ENCODE measurements around the gene KIF5B. TPM values are rescaled to one million over a fixed set of nuclear protein-coding genes. Genes with fewer than 3 reads are reported as not detected.
"Not testable (repeated sequence)": the region's sequence is repeated elsewhere in the genome, so short reads cannot be mapped to it uniquely, and the experiment has no call there.

KIF5B gene
- total and polyA plus RNA-seq, 2 experiments from 2014 or later: 63.5 to 81.8 TPM

DNA sequence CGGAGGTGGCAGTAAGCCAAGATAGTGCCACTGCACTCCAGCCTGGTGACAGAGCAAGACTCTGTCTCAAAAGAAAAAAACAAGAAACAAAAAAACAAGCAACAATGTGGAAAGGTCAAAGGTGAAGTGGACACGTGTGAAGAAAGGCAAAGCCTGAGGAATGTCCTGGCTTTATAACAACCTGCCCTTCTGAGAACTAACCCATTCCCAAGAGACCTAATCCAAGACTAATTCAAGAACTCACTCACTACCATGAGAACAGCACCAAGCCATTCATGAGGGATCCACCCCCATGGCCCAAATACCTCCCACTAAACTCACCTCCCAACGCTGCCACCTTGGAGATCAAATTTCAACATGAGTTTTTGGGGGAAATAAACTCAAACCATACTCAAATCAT is 47.5 kb upstream of the KIF5B start:
- no peak for ATAC-seq
- no peak for TF ChIP-seq CREB1 (CRISPR knock-in tag; IDR thresholded peaks at IDR 0.05; ENCODE audit: low read depth)
- no peak for TF ChIP-seq ZNF114 (CRISPR knock-in tag; IDR thresholded peaks at IDR 0.05)
- no peak for TF ChIP-seq EZH2 (IDR thresholded peaks at IDR 0.05; ENCODE audit: low read depth, unreplicated experiment)
- no peak for TF ChIP-seq POLR2AphosphoS5 (IDR thresholded peaks at IDR 0.05; ENCODE audit: low read depth)
- TF ChIP-seq REST (IDR thresholded peaks at IDR 0.05; ENCODE audit: unreplicated experiment): no peak
- no peak for TF ChIP-seq ETS1 (IDR thresholded peaks at IDR 0.05)
- no peak for TF ChIP-seq STAT1 (IDR thresholded peaks at IDR 0.05; ENCODE audit: unreplicated experiment)
- no peaks in the 10 kb centered on the region for H3F3A ChIP-seq (replicated peaks; ENCODE audit: low read depth)

GRCh38 chr10:32098566-32099259 is 42.5 kb upstream of the KIF5B start:
- H3K36me3 ChIP-seq (ENCODE audit: insufficient read depth); H3K27me3 Mint-ChIP-seq (ENCODE audit: insufficient read depth, low read depth, poor library complexity); H3K27ac ChIP-seq (ENCODE audit: low read depth); H3K27ac Mint-ChIP-seq; ATAC-seq; H3K4me3 Mint-ChIP-seq; H3K4me3 ChIP-seq; H3K4me2 ChIP-seq; H3K79me2 ChIP-seq (replicated peaks; ENCODE audit: insufficient read depth); H3K9me2 ChIP-seq (ENCODE audit: insufficient read depth); H3K36me3 Mint-ChIP-seq (ENCODE audit: low read depth); H3F3A ChIP-seq (replicated peaks; ENCODE audit: low read depth); H3K4me1 ChIP-seq (ENCODE audit: insufficient read depth); H4K20me1 ChIP-seq (replicated peaks; ENCODE audit: insufficient read depth); H3K27me3 ChIP-seq (ENCODE audit: insufficient read depth); DNase-seq (ENCODE audit: low spot score); H3K4me1 Mint-ChIP-seq; H2AFZ ChIP-seq: not testable (repeated sequence)
- H3K9me3 Mint-ChIP-seq: peaks cover 24% of the 10 kb centered on the region

More for the DNA sequence above, 47.5 kb upstream of the KIF5B start:
- peaks cover 14% of the 10 kb centered on the region; the same call in 1 of the 2 replicates for H3K9me2 ChIP-seq (ENCODE audit: insufficient read depth)
- no peaks in the 10 kb centered on the region; the same call in none of the 2 replicates for H3K36me3 ChIP-seq (ENCODE audit: insufficient read depth)
- H3K4me3 Mint-ChIP-seq: no peak overlapping the region
- no peaks in the 10 kb centered on the region for H4K20me1 ChIP-seq (replicated peaks; ENCODE audit: insufficient read depth)
- peaks cover 6% of the 10 kb centered on the region; the same call in 1 of the 3 replicates for H3K36me3 Mint-ChIP-seq (ENCODE audit: low read depth)
- H2AFZ ChIP-seq: no peak overlapping the region
- DNase-seq (ENCODE audit: low spot score): no peak
- no peaks in the 10 kb centered on the region for H3K27me3 Mint-ChIP-seq (ENCODE audit: insufficient read depth, low read depth, poor library complexity)
- no peaks in the 10 kb centered on the region for H3K79me2 ChIP-seq (replicated peaks; ENCODE audit: insufficient read depth)
- H3K27me3 ChIP-seq (ENCODE audit: insufficient read depth): no peaks in the 10 kb centered on the region
- H3K27ac ChIP-seq (ENCODE audit: low read depth): no peak overlapping the region
- no peak overlapping the region for H3K4me2 ChIP-seq
- no peak overlapping the region for H3K4me3 ChIP-seq
- H3K9me3 Mint-ChIP-seq: peaks cover 9% of the 10 kb centered on the region
- no peak overlapping the region for H3K27ac Mint-ChIP-seq
- peaks cover 5% of the 10 kb centered on the region for H3K4me1 Mint-ChIP-seq
- no peaks in the 10 kb centered on the region for H3K4me1 ChIP-seq (ENCODE audit: insufficient read depth)

All from GM23338 (cell line).